DND-41 (cell line): ENCODE results near the gene ACP4.

ENCODE experiments used
- ATAC-seq: fragments of 200-7000 bp; cut with Tn5 transposase; 3 replicates; pipeline ENCODE4 v1.9.1; 2021; ENCODE audit warnings: low read depth; ENCODE audit not compliant: insufficient read depth
- DNase-seq: peaks from one replicate; pipeline ENCODE4 v3.0.0-alpha.2; 2020
- H2AFZ ChIP-seq: 2 replicates; pipeline ENCODE4 v1.6.0; 2012; ENCODE audit warnings: low read depth, low read length
- H3K27ac ChIP-seq: 2 replicates; pipeline ENCODE4 v1.5.1; 2012; ENCODE audit warnings: low read length, inconsistent platforms
- H3K27me3 ChIP-seq: fragments of 200-600 bp; sonication (generic); 2 replicates; pipeline ENCODE4 v1.6.0; 2012; ENCODE audit warnings: low read length, mild to moderate bottlenecking, inconsistent platforms; ENCODE audit not compliant: insufficient read depth, poor library complexity
- H3K36me3 ChIP-seq: 2 replicates; pipeline ENCODE4 v1.5.1; 2012; ENCODE audit warnings: low read length, inconsistent platforms; ENCODE audit not compliant: insufficient read depth
- H3K4me1 ChIP-seq: 2 replicates; pipeline ENCODE4 v1.5.1; 2012; ENCODE audit warnings: mild to moderate bottlenecking, low read length; ENCODE audit not compliant: insufficient read depth
- H3K4me2 ChIP-seq: 2 replicates; pipeline ENCODE4 v1.6.0; 2012; ENCODE audit warnings: mild to moderate bottlenecking, moderate library complexity, low read length, inconsistent platforms; ENCODE audit not compliant: insufficient read depth
- H3K4me3 ChIP-seq, 2 experiments: fragments of 200-600 bp in 1 of 2; shearing (Covaris generic) in 1 of 2; 2 replicates each; pipeline ENCODE4 v1.5.1; 2012 to 2016; ENCODE audit warnings: inconsistent platforms in 2 of 2, low read length in 2 of 2, mild to moderate bottlenecking in 2 of 2, low read depth in 1 of 2, moderate library complexity in 1 of 2
- H3K79me2 ChIP-seq: 2 replicates; pipeline ENCODE4 v1.6.0; 2012; ENCODE audit warnings: low read length, inconsistent platforms; ENCODE audit not compliant: insufficient read depth
- H3K9ac ChIP-seq: 2 replicates; pipeline ENCODE4 v1.6.0; 2012; ENCODE audit warnings: low read depth, mild to moderate bottlenecking, inconsistent platforms, low read length, moderate library complexity
- H3K9me3 ChIP-seq: 2 replicates; pipeline ENCODE4 v1.5.1; 2012; ENCODE audit warnings: low read length, moderate library complexity, mild to moderate bottlenecking, inconsistent platforms; ENCODE audit not compliant: insufficient read depth, severe bottlenecking
- H4K20me1 ChIP-seq: 2 replicates; pipeline ENCODE4 v1.6.0; 2012; ENCODE audit warnings: low read length; ENCODE audit not compliant: insufficient read depth
- CTCF ChIP-seq: IDR thresholded peaks from 2 replicates; pipeline ENCODE4 v1.5.1; 2012; ENCODE audit warnings: borderline replicate concordance, low read length, moderate library complexity, mild to moderate bottlenecking; ENCODE audit not compliant: poor library complexity, severe bottlenecking; ENCODE audit errors: extremely low read depth
- EZH2 ChIP-seq: IDR thresholded peaks from 3 replicates; pipeline ENCODE4 v1.6.1; 2012; ENCODE audit warnings: borderline replicate concordance, low read depth, mild to moderate bottlenecking, moderate library complexity, low read length, inconsistent platforms; ENCODE audit not compliant: severe bottlenecking

ACP4 gene

GRCh38 chr19:50827476-50827875 lies 37.3 kb downstream of the ACP4 start:
- Histone ChIP-seq H3K4me2 (no peak overlapping the region), H3K36me3 (no peaks in the 10 kb centered on the region), H3K27me3 (no peaks in the 10 kb centered on the region), H3K9me3 (no peaks in the 10 kb centered on the region), H3K4me3 (no peak overlapping the region), H4K20me1 (no peaks in the 10 kb centered on the region), H3K9ac (no peak overlapping the region), H3K27ac (no peak overlapping the region), H2AFZ (no peak overlapping the region), H3K79me2 (no peaks in the 10 kb centered on the region), H3K4me1 (no peaks in the 10 kb centered on the region)
- ATAC-seq (no peak), DNase-seq (no peak)
- TF ChIP-seq EZH2 (no peak), CTCF (no peak)

- DNase-seq (no peak), ATAC-seq (no peak)
- Histone ChIP-seq H3K79me2 (no peaks in the 10 kb centered on the region), H3K9ac (no peak overlapping the region), H4K20me1 (no peaks in the 10 kb centered on the region), H3K27ac (no peak overlapping the region), H3K9me3 (no peaks in the 10 kb centered on the region), H2AFZ (no peak overlapping the region), H3K27me3 (no peaks in the 10 kb centered on the region), H3K4me2 (no peak overlapping the region), H3K4me1 (no peaks in the 10 kb centered on the region), H3K4me3 (no peak overlapping the region), H3K36me3 (no peaks in the 10 kb centered on the region)
- TF ChIP-seq EZH2 (no peak), CTCF (no peak)
These were observed 39.6 kb downstream of the ACP4 start for GRCh38 chr19:50829801-50830200.

- Histone ChIP-seq H3K9me3 (no peaks in the 10 kb centered on the region), H3K79me2 (no peaks in the 10 kb centered on the region), H4K20me1 (no peaks in the 10 kb centered on the region), H3K4me2 (no peak overlapping the region), H3K27me3 (no peaks in the 10 kb centered on the region), H3K4me1 (no peaks in the 10 kb centered on the region), H3K4me3 (no peak overlapping the region), H2AFZ (no peak overlapping the region), H3K36me3 (no peaks in the 10 kb centered on the region), H3K27ac (no peak overlapping the region), H3K9ac (no peak overlapping the region)
- no peak for ATAC-seq
- TF ChIP-seq EZH2 (no peak), CTCF (no peak)
- no peak for DNase-seq
These were observed 40.2 kb downstream of the ACP4 start for GRCh38 chr19:50830266-50831025.
